ENCODE results near the gene FAM20A. TPM values are rescaled to one million over a fixed set of nuclear protein-coding genes. Genes with fewer than 3 reads are reported as not detected.

The FAM20A gene
- total RNA-seq, 1 experiment from 2014 or later, result not detected

DNA sequence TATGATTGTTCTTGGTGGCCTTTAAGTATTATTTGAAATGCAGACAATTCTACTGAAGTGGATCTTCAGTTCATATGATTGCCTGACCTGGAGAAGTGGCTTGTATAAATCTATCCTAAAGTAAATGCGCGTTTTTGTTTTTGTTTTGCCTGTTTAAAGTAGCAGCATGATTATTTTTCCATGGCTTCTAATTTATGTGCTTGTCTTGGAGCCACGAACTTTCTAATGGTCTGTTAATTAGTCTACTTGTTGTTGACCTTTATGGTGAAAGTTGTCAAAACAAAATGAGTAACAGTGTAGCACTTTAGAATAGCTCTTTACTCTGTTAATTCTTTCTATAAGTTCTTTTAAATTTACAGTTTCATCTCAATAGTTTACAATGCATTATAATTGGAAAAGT lies 87.2 kb downstream of the FAM20A start:
- peak overlapping the region; percentile 84 for H3K4me2 ChIP-seq (ENCODE audit: low read length)
- H3K27ac ChIP-seq (ENCODE audit: low read depth, low read length), result no peak overlapping the region
- H3K36me3 ChIP-seq (ENCODE audit: control insufficient read depth in 1 of 2, insufficient read depth in 2 of 2, low read length in 2 of 2), result peaks cover 29 to 30% of the 10 kb centered on the region in 2 experiments
- peak overlapping the region; percentile 85 for H3K9ac ChIP-seq (ENCODE audit: low read length)
- H4K20me1 ChIP-seq (ENCODE audit: insufficient read depth), result 0 out of 2 replicates have a peak, but pooled peaks cover 4% of the 10 kb centered on the region
- TF ChIP-seq, protein P1, sequence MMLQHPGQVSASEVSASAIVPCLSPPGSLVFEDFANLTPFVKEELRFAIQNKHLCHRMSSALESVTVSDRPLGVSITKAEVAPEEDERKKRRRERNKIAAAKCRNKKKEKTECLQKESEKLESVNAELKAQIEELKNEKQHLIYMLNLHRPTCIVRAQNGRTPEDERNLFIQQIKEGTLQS (IDR thresholded peaks at IDR 0.05), result no peak
- TF ChIP-seq POLR2AphosphoS5 (IDR thresholded peaks at IDR 0.05; ENCODE audit: low read depth, low read length) (no peak), ZNF274 (IDR thresholded peaks at IDR 0.05; ENCODE audit: low read depth, low read length) (no peak)
- no peaks in the 10 kb centered on the region for H3K27me3 ChIP-seq (ENCODE audit: insufficient read depth, low read length)
- POLR2A ChIA-PET, result no interaction called here
- no peaks in the 10 kb centered on the region for H3K9me3 ChIP-seq (ENCODE audit: control insufficient read depth in 1 of 2, insufficient read depth in 1 of 2, low read depth in 1 of 2, low read length in 2 of 2)
- H3K79me2 ChIP-seq (ENCODE audit: insufficient read depth, low read length), result peaks cover 59% of the 10 kb centered on the region
- BruUV-seq (replicated peaks), result no TSS peak
- no peak for DNase-seq (ENCODE audit: low read depth, low spot score)
- CTCF ChIA-PET, result no interaction called here
- RAD21 ChIA-PET (ENCODE audit: low non-redundant PET in 1 of 2, low total read pairs in 2 of 2, uncharacterized antibody in 2 of 2, unreplicated experiment in 2 of 2), result no interaction called here
- H3K4me1 ChIP-seq (ENCODE audit: control insufficient read depth in 1 of 2, insufficient read depth in 2 of 2, low read length in 2 of 2), result peaks cover 15 to 35% of the 10 kb centered on the region in 2 experiments
- intact Hi-C loops (cut with micrococcal nuclease), result no loop called here
- H3K9me2 ChIP-seq (ENCODE audit: insufficient read depth), result no peaks in the 10 kb centered on the region
- no peak for ATAC-seq
- no peak overlapping the region for H2AFZ ChIP-seq (ENCODE audit: low read depth, low read length, poor library complexity, severe bottlenecking)
- H3K4me3 ChIP-seq (replicated peaks in 1 of 2; ENCODE audit: low read depth in 1 of 2, low read length in 2 of 2), result peak overlapping the region; percentile 85 to 88

GRCh38 chr17:68512960-68513474 lies 88.2 kb downstream of the FAM20A start:
- no peak for TF ChIP-seq RAD21 (IDR thresholded peaks at IDR 0.05; ENCODE audit: low read depth)
- peak; percentile 79 for TF ChIP-seq ZFX (IDR thresholded peaks at IDR 0.05)
- TF ChIP-seq SP1 (IDR thresholded peaks at IDR 0.05; ENCODE audit: low read depth), result no peak
- TF ChIP-seq EGR1 (IDR thresholded peaks at IDR 0.05; ENCODE audit: low read depth), result no peak
- Histone ChIP-seq H3K27me3 (ENCODE audit: insufficient read depth, low read length) (no peaks in the 10 kb centered on the region), H3K36me3 (ENCODE audit: control insufficient read depth in 1 of 2, insufficient read depth in 2 of 2, low read length in 2 of 2) (peaks cover 22 to 26% of the 10 kb centered on the region in 2 experiments), H3K27ac (ENCODE audit: low read depth, low read length) (peak overlapping the region; percentile 86), H3K4me2 (ENCODE audit: low read length) (peak overlapping the region; percentile 84), H3K4me3 (replicated peaks in 1 of 2; ENCODE audit: low read depth in 1 of 2, low read length in 2 of 2) (peak overlapping the region; percentile 85 to 88), H4K20me1 (ENCODE audit: insufficient read depth) (0 out of 2 replicates have a peak, but pooled peaks cover 4% of the 10 kb centered on the region), H3K79me2 (ENCODE audit: insufficient read depth, low read length) (peaks cover 52% of the 10 kb centered on the region), H2AFZ (ENCODE audit: low read depth, low read length, poor library complexity, severe bottlenecking) (no peak overlapping the region), H3K9ac (ENCODE audit: low read length) (peak overlapping the region; percentile 85), H3K4me1 (ENCODE audit: control insufficient read depth in 1 of 2, insufficient read depth in 2 of 2, low read length in 2 of 2) (peaks cover 15 to 35% of the 10 kb centered on the region in 2 experiments), H3K9me3 (ENCODE audit: control insufficient read depth in 1 of 2, insufficient read depth in 1 of 2, low read depth in 1 of 2, low read length in 2 of 2) (no peaks in the 10 kb centered on the region), H3K9me2 (ENCODE audit: insufficient read depth) (no peaks in the 10 kb centered on the region)
- ChIA-PET CTCF (interaction anchor here (0.8 to 1.4 kb wide), 3 partner anchors 13 to 571 kb away, joined by 3 read pairs; no protein-coding TSS in a partner anchor), POLR2A (interaction anchor here (1.0 kb wide), 1 partner anchor 31 kb away, joined by 3 read pairs; no protein-coding TSS in a partner anchor), RAD21 (ENCODE audit: low non-redundant PET in 1 of 2, low total read pairs in 2 of 2, uncharacterized antibody in 2 of 2, unreplicated experiment in 2 of 2) (no interaction called here)
- BruUV-seq (replicated peaks), result no TSS peak
- DNase-seq (ENCODE audit: low read depth, low spot score) (no peak), ATAC-seq (no peak)
- intact Hi-C loops (cut with micrococcal nuclease), result no loop called here

Data from HCT116 (cell line).